Smooth muscle cell (in vitro differentiated cells): ENCODE measurements around the gene DUSP18. TPM values are rescaled to one million over a fixed set of nuclear protein-coding genes. Genes with fewer than 3 reads are reported as not detected.
"Not testable (repeated sequence)": the region's sequence is repeated elsewhere in the genome, so short reads cannot be mapped to it uniquely, and the experiment has no call there.

Source experiments
- DNase-seq: peaks from one replicate; lab custom pipeline; 2025; ENCODE audit not compliant: unreplicated experiment; lab: John Stamatoyannopoulos, UW
- H2AFZ ChIP-seq: fragments of 200-600 bp; sonication (generic); 2 replicates; pipeline ENCODE4 v1.6.0; 2016; ENCODE audit warnings: antibody characterized with exemption, low read depth, mild to moderate bottlenecking
- H3F3A ChIP-seq: fragments of 200-600 bp; sonication (generic); 2 replicates; pipeline ENCODE4 v1.6.0; 2017; ENCODE audit warnings: antibody characterized with exemption, low read depth
- H3K27ac ChIP-seq: fragments of 200-600 bp; sonication (generic); 2 replicates; pipeline ENCODE4 v1.5.1; 2016; ENCODE audit warnings: low read depth, mild to moderate bottlenecking
- H3K27me3 ChIP-seq: fragments of 200-600 bp; sonication (generic); 2 replicates; pipeline ENCODE4 v1.6.1; 2016; ENCODE audit warnings: low read depth, mild to moderate bottlenecking
- H3K36me3 ChIP-seq: fragments of 200-600 bp; sonication (generic); 2 replicates; pipeline ENCODE4 v1.5.1; 2016; ENCODE audit warnings: low read depth
- H3K4me1 ChIP-seq: fragments of 200-600 bp; sonication (generic); 2 replicates; pipeline ENCODE4 v1.5.1; 2016; ENCODE audit warnings: low read depth
- H3K4me2 ChIP-seq: fragments of 200-600 bp; sonication (generic); 2 replicates; pipeline ENCODE4 v1.6.0; 2016; ENCODE audit warnings: mild to moderate bottlenecking
- H3K4me3 ChIP-seq: fragments of 200-600 bp; sonication (generic); 2 replicates; pipeline ENCODE4 v1.5.1; 2016; ENCODE audit warnings: mild to moderate bottlenecking
- H3K79me2 ChIP-seq: fragments of 200-600 bp; sonication (generic); 2 replicates; pipeline ENCODE4 v1.6.0; 2016; ENCODE audit warnings: low read depth, mild to moderate bottlenecking
- H3K9ac ChIP-seq: fragments of 200-600 bp; sonication (generic); 2 replicates; pipeline ENCODE4 v1.6.0; 2016; ENCODE audit warnings: low read depth
- H3K9me3 ChIP-seq: fragments of 200-600 bp; sonication (generic); replicated peaks from 2 replicates; pipeline ENCODE4 v1.5.1; 2016; ENCODE audit warnings: low read depth
- H4K20me1 ChIP-seq: fragments of 200-600 bp; sonication (generic); 2 replicates; pipeline ENCODE4 v1.6.0; 2016; ENCODE audit warnings: low read depth
- WGBS: methylation state at CpG from one replicate; pipeline ENCODE4 v1.1.7; 2016; ENCODE audit warnings: low lambda C conversion rate; 5-methylcytosine and 5-hydroxymethylcytosine counted together
- polyA plus RNA-seq: library from polyadenylated mRNA; unstranded; fragments of >200 nt; fragmentation: Nextera tagmentation; extraction: Ambion mirVana; gene quantifications from 2 replicates; pipeline ENCODE4 v1.2.1, GENCODE V29; 2016
- total RNA-seq: library from RNA; depleted of rRNA; stranded (reverse); fragments of >200 nt; gene quantifications from 2 replicates; pipeline ENCODE4 v1.2.3, GENCODE V29; 2014
- TF ChIP-seq, protein P1 (sequence below): fragments of 200-600 bp; sonication (generic); IDR thresholded peaks from 2 replicates; pipeline ENCODE4 v1.5.1; 2017; ENCODE audit warnings: borderline replicate concordance, mild to moderate bottlenecking, antibody characterized with exemption; ENCODE audit not compliant: insufficient read depth, poor library complexity, severe bottlenecking

Gene DUSP18
- total RNA-seq (8.9 and 11.0 TPM in 2 replicates), polyA plus RNA-seq (8.1 and 9.3 TPM in 2 replicates)

DNA sequence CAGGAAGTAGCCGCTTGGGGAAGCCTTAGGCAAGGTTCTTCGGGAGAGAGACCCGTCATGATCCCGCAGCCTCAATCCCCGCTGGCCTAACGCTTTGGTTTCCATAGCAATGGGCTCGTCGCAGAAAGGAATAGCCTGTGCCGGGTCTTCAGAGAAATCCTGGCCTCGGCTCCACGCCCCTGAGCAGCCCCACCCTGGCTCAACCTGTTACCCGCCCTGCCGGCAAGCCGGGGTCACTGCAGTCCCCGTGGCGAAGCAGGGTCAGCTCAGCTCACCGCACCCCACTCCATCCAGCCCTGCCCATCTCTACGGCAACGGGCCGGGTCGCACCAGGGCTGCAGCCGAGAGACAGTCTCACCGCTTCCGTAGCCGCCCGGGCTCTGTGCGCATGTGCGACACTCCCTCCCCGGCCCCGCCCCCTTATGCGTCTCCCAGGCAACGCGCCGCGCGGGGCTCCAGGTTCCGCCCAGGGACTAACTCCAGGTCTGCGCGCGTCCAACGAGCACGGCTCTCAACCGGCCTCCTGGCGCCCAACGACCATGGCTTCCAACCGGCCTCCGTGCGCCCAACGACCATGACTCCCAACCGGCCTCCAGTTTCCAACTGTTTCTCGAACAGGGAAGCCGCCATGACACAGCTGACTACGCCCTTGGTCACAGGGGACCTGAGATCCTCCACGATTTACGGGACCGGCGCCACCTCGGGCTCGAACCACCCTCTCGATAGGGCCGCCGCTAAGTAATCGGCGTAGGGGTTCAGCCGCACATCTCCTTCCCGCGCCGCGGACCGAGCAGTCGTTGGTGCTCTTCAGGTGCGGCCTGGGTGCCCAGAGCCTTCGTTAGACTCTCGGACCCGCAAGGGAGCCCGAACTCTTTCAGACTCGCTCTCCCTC, at the start of gene DUSP18:
DUSP18 (minus strand) TSS at position 382 of the 892 bp plus-strand sequence. CDS start 3,872 bp downstream, outside the sequence.
- Histone ChIP-seq H3K36me3 (no peaks in the 10 kb centered on the region), H3K4me3 (peak within 1 kb of the TSS; percentile 51), H3K79me2 (no peaks in the 10 kb centered on the region), H3K9ac (peak within 1 kb of the TSS; percentile 35), H3K27me3 (peaks cover 3% of the 10 kb centered on the region), H3K4me2 (peak within 1 kb of the TSS; percentile 93), H4K20me1 (no peaks in the 10 kb centered on the region), H3K9me3 (no peaks in the 10 kb centered on the region), H3K27ac (no peak within 1 kb of the TSS), H2AFZ (peak within 1 kb of the TSS; percentile 85), H3K4me1 (peaks cover 11% of the 10 kb centered on the region), H3F3A (no peaks in the 10 kb centered on the region)
- peak; percentile 88 for DNase-seq
- WGBS, result 1% methylated on average over 58 of the region's 77 CpGs
- TF ChIP-seq, protein P1, sequence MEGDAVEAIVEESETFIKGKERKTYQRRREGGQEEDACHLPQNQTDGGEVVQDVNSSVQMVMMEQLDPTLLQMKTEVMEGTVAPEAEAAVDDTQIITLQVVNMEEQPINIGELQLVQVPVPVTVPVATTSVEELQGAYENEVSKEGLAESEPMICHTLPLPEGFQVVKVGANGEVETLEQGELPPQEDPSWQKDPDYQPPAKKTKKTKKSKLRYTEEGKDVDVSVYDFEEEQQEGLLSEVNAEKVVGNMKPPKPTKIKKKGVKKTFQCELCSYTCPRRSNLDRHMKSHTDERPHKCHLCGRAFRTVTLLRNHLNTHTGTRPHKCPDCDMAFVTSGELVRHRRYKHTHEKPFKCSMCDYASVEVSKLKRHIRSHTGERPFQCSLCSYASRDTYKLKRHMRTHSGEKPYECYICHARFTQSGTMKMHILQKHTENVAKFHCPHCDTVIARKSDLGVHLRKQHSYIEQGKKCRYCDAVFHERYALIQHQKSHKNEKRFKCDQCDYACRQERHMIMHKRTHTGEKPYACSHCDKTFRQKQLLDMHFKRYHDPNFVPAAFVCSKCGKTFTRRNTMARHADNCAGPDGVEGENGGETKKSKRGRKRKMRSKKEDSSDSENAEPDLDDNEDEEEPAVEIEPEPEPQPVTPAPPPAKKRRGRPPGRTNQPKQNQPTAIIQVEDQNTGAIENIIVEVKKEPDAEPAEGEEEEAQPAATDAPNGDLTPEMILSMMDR, result peak; percentile 35

DNA sequence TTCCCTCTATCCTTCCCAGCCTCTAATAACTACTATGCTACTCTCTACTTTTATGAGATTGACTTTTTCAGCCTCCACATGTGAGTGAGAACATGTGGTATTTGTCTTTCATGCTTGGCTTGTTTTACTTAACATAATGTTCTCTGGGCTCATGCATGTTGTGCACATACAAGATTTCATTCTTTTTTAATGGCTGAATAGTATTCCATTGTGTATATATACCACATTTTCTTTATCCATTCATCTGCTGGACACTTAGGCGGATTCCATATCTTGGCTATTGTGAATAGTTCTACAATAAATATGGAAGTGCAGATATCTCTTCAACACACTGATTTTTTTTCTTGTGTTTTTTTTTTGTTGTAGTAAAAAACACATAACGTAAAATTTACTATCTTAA, 46.4 kb upstream of the DUSP18 start:
- Histone ChIP-seq H3K36me3 (no peaks in the 10 kb centered on the region), H3K9ac (no peak overlapping the region), H3K4me2 (no peak overlapping the region), H3K4me3 (no peak overlapping the region), H3K9me3 (no peaks in the 10 kb centered on the region), H2AFZ (no peak overlapping the region), H3F3A (peaks cover 6% of the 10 kb centered on the region), H3K4me1 (no peaks in the 10 kb centered on the region), H3K27me3 (no peaks in the 10 kb centered on the region), H3K27ac (no peak overlapping the region), H3K79me2 (no peaks in the 10 kb centered on the region), H4K20me1 (no peaks in the 10 kb centered on the region)
- no peak for DNase-seq
- 93% methylated on average over 2 of the region's 2 CpGs for WGBS
- TF ChIP-seq, protein P1, result no peak

DNA sequence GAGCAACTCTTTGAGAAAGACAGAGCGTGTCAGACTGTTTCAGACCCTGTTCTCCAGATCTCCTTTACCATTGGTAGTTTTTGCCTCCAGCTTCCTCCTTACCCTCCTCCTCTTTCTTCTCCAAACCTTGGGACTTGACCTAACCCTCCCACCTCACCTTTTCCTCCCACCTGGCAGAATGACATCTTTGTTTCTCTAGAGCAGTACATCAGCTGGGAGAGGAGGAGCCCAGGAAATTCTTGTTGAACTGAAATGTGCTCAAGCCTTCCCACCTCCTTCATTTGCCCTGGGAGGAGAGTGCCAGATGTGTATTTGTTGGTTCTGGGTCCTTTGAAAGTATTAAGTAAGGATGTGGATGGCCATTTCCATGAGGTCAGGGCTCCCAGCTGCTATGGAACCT, 44.4 kb upstream of the DUSP18 start:
- Histone ChIP-seq H3K9me3 (no peaks in the 10 kb centered on the region), H4K20me1 (no peaks in the 10 kb centered on the region), H3K36me3 (no peaks in the 10 kb centered on the region), H3K27me3 (no peaks in the 10 kb centered on the region), H3K4me3 (no peak overlapping the region), H3F3A (peaks cover 5% of the 10 kb centered on the region), H3K4me2 (no peak overlapping the region), H3K27ac (no peak overlapping the region), H3K4me1 (no peaks in the 10 kb centered on the region), H3K9ac (no peak overlapping the region), H2AFZ (no peak overlapping the region), H3K79me2 (no peaks in the 10 kb centered on the region)
- 83% methylated on average over 1 of the region's 1 CpG for WGBS
- TF ChIP-seq, protein P1, result no peak
- no peak for DNase-seq

DNA sequence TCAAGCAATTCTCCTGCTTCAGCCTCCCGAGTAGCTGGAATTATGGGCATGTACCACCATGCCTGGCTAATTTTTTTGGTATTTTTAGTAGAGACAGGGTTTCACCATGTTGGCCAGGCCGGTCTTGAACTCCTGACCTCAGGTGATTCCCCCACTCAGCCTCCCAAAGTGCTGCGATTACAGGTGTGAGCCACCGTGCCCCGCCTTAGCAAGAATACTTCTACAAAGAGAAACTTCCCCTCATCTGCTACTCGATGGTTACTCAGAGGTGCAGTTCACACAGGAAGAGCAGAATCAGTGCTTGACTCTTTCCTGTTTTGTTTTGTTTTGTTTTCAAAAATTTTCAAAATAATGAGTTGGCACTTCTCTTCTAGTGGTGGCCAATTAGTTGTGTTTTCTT, 42.3 kb upstream of the DUSP18 start:
- H3F3A ChIP-seq, H3K36me3 ChIP-seq, H3K27me3 ChIP-seq, H3K4me1 ChIP-seq, H3K27ac ChIP-seq, H2AFZ ChIP-seq, H3K9ac ChIP-seq, H3K79me2 ChIP-seq, H3K9me3 ChIP-seq, H3K4me3 ChIP-seq, H3K4me2 ChIP-seq, DNase-seq, H4K20me1 ChIP-seq: not testable (repeated sequence)
- 94% methylated on average over 6 of the region's 6 CpGs for WGBS
